Activated CD8-positive, alpha-beta memory T cell treated with anti-CD3 and anti-CD28 coated beads for 24 hours (primary cell): ENCODE data around the gene BLOC1S3.

Experiments used
- DNase-seq: peaks from one replicate; pipeline ENCODE4 v3.0.0-alpha.2; 2020

The BLOC1S3 gene

GRCh38 chr19:45178262-45179071 is at the start of gene BLOC1S3:
Gene BLOC1S3, plus strand, starts transcription at chr19:45178784. Its CDS starts 513 bp downstream, at chr19:45179297.
- DNase-seq: peak; percentile 99

DNA sequence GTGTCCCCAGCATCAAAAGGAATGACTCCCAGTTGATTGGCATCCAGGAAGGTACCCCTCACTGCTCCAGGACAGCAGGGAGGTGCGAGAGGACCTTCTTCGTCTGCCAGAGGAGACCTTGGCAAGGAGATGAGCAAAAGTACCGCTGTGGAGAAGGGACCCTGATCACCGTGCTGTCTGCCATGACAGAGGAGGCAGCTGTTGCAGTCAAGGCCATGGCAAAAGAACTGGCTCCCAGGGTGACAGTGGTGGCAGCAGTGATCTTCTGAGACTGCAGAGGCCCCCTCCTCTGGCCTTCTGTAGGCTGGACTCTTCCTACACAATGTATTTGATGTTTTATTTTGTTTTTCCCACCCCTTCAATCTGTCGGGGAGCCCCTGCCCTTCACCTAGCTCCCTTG is 49.8 kb upstream of the BLOC1S3 start:
- no peak for DNase-seq

DNA sequence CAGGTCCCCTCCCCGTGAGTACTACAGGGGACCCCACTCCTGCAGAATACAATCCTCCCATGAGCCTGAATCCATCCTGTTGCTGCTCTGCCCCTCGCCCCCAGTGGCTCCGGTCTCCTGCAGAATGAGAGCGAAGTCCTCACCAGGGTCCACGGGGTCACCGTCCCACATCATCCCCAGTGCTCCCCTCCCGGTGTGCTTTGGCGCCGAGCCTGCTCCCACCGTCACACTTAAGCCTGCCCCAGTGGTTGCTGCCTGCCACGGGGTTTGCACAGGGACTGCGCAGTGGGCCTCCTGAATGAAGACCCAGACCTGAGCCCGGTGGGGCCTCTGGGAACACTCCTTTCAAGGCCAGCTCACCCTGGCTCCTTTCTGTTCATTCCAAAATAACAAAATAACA is 48.3 kb upstream of the BLOC1S3 start:
- DNase-seq: no peak

DNA sequence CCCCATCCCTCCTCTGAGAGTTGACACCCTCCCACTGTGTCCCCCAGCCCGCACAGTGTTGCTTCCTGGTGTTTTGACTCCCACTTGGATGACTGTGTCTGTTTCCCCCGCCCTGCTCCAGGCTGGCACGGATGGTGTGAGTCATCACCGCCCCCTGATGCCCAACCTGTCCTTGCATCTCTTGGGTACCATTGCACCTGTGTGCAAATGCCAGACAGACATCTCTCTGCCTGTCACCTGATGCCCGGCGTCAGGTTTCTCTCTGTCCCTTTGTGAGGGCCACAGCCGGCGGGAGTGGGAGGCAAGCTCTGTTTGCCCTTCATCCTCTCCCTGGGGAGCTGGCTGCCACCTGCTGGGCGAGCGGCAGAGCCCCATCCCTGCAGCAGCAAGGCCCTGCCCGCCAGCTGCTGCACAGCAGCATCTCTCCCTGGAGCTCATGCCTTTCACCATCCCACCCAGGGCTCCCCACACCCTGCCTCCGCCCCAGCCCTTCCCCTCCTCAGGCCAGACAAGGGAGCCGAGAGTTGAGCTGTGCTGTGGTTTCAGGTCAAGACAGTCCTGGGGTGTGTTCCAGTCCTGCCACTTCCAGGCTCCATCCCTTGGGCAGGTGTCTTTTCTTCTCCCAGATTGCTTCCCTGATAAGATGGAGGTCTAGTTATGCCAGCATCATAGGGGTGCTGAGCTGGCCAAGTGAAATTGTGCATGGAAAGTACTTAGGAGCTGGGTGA is 47.5 kb upstream of the BLOC1S3 start:
- no peak for DNase-seq

DNA sequence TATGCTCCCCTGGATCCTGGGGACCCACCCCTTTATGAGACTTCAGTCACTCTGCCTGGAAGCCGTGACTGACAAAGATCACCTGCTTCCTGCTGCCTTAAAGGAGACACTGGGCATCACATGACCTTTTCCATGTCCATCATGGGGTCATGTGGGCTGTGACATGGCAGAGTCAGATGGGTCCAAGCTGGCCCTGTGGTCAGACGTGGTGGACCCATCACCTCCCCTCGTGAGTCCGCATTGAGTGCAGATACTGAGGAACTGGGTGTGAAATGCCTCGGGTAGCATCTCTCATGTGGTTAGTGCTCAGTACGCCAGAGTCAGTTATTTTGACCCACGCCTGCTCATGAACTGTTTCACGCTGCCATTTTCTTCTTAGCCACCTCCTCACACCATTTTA is 44.9 kb upstream of the BLOC1S3 start:
- no peak for DNase-seq

- DNase-seq: no peak
Measured at GRCh38 chr19:45135176-45135885, 43.3 kb upstream of the BLOC1S3 start.

- no peak for DNase-seq
Measured at GRCh38 chr19:45136507-45137178, 41.9 kb upstream of the BLOC1S3 start.

DNA sequence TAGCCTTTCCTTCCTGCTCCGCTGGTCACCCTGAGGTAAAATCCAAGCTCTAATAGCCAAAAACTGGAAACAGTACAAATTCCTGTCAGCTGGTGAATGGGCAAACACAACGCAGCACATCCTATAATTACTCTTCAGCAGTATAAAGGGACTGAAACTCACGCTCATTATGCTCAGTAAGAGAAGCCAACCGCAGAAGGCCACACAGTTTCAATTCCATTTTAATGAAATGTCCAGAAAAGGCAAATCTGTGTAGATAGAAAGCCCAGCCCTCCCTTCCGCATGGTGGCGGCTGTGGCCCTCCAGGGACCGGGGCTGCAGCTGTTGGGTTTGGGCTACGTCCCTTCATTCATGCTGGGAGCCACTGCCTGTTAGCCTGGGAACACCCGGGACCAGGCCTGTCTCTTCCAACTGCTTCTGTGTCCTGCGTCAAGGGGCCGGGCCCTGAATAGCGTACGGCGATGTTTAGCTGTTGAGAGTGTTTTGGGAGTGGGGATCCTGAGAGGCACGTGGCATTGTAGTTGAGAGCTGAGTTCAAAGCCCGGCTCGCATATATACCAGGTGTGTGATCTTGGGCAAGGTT is 41.3 kb upstream of the BLOC1S3 start:
- DNase-seq: no peak

DNA sequence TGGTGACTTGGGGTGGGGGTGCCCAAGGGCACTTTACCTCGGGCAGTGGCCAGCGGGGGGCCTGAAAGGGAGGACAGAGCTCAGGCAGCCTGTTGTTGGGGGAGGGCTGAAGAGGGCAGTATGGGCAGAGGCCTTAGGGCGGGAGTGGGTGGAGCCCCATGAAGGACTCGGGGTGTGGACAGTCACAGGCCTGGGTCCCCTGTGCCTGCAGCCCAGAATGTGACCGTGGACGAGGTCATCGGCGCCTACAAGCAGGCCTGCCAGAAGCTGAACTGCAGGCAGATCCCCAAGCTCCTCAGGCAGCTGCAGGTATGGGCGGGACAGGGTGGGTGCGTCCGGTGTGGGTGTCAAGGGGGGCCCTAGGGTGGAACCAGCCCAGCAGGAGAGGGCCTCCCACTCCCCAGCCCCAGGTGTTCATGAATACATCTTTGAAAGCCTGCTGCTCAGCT is 40.3 kb upstream of the BLOC1S3 start:
- no peak for DNase-seq

GRCh38 chr19:45139286-45140143 is 39.1 kb upstream of the BLOC1S3 start:
- DNase-seq: no peak

DNA sequence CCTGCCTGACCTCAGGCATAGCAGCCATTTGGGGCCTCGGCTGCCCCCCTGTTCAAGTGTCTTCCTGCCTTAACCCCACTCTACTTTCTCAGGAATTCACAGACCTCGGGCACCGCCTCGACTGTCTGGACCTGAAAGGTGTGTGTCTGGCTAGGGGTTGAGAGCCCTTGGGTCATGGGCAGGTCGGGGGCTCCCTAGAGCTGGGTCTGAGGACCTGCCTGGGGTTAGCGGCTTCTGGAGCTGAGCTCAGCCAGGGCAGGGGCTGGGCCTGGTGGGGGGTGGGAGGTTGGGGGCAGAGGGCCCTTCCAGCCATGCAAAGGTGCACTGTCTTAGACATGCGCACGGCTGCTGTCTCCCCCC is 38.5 kb upstream of the BLOC1S3 start:
- no peak for DNase-seq

DNA sequence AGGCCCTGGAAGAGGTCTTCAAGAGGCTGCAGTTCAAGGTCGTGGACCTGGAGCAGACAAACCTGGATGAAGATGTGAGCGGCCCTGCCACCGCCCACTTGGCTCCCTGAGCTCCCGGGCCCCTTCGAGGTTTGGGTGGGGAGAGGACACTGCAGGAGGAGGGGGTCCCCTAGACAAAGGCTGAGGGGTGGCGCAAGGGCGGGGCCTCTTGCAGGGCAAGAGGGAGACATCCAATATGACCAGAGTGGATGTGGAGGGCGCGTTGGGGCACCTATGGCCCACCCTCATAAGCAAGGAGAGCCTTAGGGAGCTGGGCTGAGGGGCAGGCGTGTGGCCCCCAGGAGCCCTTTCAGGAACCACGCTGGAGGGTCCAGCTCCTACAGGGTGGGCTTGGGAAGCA is 38.1 kb upstream of the BLOC1S3 start:
- no peak for DNase-seq

DNA sequence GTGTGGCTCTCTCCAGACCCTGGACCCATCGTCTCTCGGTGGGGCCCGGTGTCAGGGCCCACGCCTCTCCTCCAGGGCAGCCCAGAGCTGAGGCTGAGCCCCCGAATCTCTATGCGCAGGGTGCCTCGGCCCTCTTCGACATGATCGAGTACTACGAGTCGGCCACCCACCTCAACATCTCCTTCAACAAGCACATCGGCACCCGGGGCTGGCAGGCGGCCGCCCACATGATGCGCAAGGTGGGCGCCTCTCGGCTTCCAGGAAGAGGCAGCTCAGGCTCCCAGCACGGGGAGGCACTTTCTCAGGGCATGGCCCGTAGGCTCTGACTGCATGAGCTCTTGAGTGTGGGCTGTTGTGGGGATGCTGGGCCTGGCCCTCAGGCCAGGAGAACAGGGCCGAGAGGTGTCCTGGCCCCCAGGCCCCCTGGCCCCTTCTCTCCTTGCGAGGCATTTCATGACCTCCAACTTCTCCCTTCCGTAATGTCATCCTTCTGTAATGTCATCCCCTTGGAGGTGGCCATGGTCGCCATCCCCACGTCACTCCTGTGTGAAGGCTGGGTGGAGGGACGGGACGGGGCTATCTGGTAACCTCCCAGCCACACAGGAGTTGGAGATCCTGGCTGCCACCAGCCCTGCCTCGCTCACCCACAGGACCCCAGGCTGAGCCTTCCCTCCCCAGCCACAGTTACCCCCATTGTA is 37.2 kb upstream of the BLOC1S3 start:
- DNase-seq: no peak

- DNase-seq: no peak
Measured at GRCh38 chr19:45142016-45142725, 36.4 kb upstream of the BLOC1S3 start.

GRCh38 chr19:45142726-45143110 is 35.9 kb upstream of the BLOC1S3 start:
- no peak for DNase-seq

- DNase-seq: no peak
Measured at GRCh38 chr19:45144431-45145269, 33.9 kb upstream of the BLOC1S3 start.

DNA sequence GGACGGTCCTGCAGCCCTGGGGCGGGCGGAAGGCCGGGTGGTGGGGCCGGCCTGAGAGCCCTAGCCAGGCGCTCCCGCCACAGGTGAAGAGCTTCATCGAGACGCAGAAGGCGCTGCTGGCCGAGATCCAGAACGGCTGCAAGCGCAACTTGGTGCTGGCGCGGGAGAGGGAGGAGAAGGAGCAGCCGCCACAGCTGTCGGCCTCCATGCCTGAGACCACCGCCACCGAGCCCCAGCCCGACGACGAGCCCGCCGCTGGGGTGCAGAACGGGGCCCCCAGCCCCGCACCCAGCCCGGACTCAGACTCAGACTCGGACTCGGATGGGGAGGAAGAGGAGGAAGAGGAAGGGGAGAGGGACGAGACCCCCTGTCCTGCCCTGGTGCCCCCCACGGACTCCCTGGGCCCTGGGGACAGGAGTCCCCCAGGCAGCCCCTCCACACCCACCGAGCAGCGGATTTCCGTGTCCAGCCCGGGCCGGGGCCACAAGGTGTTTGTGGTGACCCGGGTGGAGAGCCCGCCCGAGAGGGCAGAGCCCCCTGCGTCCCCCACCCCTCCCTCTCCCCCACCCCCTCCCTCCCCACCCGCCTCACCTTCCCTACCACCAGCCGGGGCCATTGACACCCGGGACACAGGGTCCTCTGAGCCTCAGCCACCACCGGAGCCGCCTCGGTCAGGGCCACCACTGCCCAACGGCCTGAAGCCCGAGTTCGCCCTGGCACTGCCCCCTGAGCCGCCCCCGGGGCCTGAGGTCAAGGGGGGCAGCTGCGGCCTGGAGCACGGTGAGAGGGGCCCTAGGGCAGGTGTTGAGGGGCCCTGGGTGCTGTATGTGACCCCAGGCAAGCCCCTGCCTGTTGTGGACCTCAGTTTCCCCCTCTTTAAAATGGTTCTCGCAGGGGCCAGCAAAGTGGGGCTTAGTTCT is 33.1 kb upstream of the BLOC1S3 start:
- DNase-seq: no peak

DNA sequence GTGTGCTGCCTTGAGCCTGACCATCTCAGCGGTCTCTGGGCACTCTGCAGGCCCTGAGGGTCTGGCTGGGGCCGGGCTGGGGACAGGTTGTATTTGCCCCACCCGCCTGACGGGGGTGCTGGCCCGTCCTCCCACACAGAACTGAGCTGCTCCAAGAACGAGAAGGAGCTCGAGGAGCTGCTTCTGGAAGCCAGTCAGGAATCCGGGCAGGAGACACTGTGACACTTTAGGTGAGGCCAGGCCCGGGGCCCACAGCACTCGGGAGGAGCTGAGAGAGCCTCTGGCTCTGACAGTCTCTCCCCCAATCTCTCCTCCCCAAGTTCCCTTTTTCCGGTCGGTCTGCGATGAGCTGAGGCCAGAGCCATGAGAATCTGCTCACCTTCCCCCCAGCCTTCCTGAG is 32.3 kb upstream of the BLOC1S3 start:
- no peak for DNase-seq
